ENCODE data around the gene ABCA2. TPM values are rescaled to one million over a fixed set of nuclear protein-coding genes. Genes with fewer than 3 reads are reported as not detected.

ABCA2 gene
- total and polyA plus RNA-seq, 9 of the 15 experiments (the other 6 are each of a cell fraction or from before 2014, with no cell fraction given): 0.69 to 16.3 (median 6.1) TPM; not detected in 2

GRCh38 chr9:137070906-137071275, 42.9 kb upstream of the ABCA2 start:
- ChIA-PET POLR2A (interaction anchor here (0.7 to 2.5 kb wide), 10 partner anchors 12 to 223 kb away, joined by 3 to 14 read pairs (median 4); partner anchors contain the start of genes MAN1B1 and TUBB4B), CTCF (ENCODE audit: low intra/inter-chr PET ratio) (interaction anchor here (0.6 kb wide), 1 partner anchor 25 kb away, joined by 7 read pairs; no protein-coding TSS in a partner anchor)
- Histone ChIP-seq H3K79me2 (ENCODE audit: control insufficient read depth, insufficient read depth, low read length) (peaks cover 39% of the 10 kb centered on the region), H3K36me3 (ENCODE audit: control insufficient read depth, insufficient read depth, low read length) (peaks cover 16% of the 10 kb centered on the region; the same call in 1 of the 3 replicates), H2AFZ (ENCODE audit: low read depth, low read length) (peak overlapping the region; percentile 73), H3K27me3 (ENCODE audit: control insufficient read depth in 2 of 2, insufficient read depth in 2 of 2, low read length in 2 of 2) (no peaks in the 10 kb centered on the region), H4K20me1 (replicated peaks; ENCODE audit: control insufficient read depth, insufficient read depth, low read length) (peaks cover 14% of the 10 kb centered on the region), H3K4me3 (peak overlapping the region; percentile 65), H3K4me1 (replicated peaks in 1 of 2; ENCODE audit: control insufficient read depth in 2 of 2, insufficient read depth in 2 of 2, low read length in 2 of 2) (peaks cover 42 to 73% of the 10 kb centered on the region in 2 experiments), H3K9me1 (ENCODE audit: control insufficient read depth, insufficient read depth, low read length) (peaks cover 8% of the 10 kb centered on the region), H3K4me2 (ENCODE audit: insufficient read depth, low read length) (peak overlapping the region; percentile 91), H3K9me3 (replicated peaks; ENCODE audit: control insufficient read depth, insufficient read depth, low read depth, low read length) (no peaks in the 10 kb centered on the region), H3K27ac (ENCODE audit: extremely low read depth, low read depth, low read length) (peak overlapping the region; percentile 88), H3K9ac (ENCODE audit: insufficient read depth in 1 of 2, low read depth in 2 of 2, low read length in 2 of 2) (peak overlapping the region; percentile 86 to 91)
- FAIRE-seq (no peak), ATAC-seq (peak; percentile 51), DNase-seq (ENCODE audit: extremely low read depth in 1 of 4, low spot score in 3 of 4) (peak in 1 of 4 experiments; percentile 61)
- intact Hi-C loops (cut with micrococcal nuclease): no loop called here
- TSS peak; percentile 83 for BruUV-seq (replicated peaks)
- in situ Hi-C loops (cut with MboI): no loop called here
- WGBS (ENCODE audit: insufficient coverage, low coverage, missing lambda C conversion rate): 7% methylated on average over 5 of the region's 6 CpGs
- TF ChIP-seq ETV6 (IDR thresholded peaks at IDR 0.05; ENCODE audit: borderline replicate concordance in 1 of 2, low read depth in 2 of 2, low read length in 1 of 2) (no peak), ETV6 (CRISPR knock-in tag; IDR thresholded peaks at IDR 0.05; ENCODE audit: borderline replicate concordance) (no peak), ETV5 (CRISPR knock-in tag; IDR thresholded peaks at IDR 0.05; ENCODE audit: low read depth) (no peak), CUX1 (CRISPR knock-in tag; IDR thresholded peaks at IDR 0.05) (no peak), PREB (CRISPR knock-in tag; IDR thresholded peaks at IDR 0.05) (0 out of 2 replicates have a peak, but pooled peaks have one; percentile 51), ZNF311 (CRISPR knock-in tag; IDR thresholded peaks at IDR 0.05) (no peak), DMBX1 (CRISPR knock-in tag; IDR thresholded peaks at IDR 0.05; ENCODE audit: borderline replicate concordance) (no peak), ZSCAN32 (CRISPR knock-in tag; IDR thresholded peaks at IDR 0.05) (no peak), HSF4 (CRISPR knock-in tag; IDR thresholded peaks at IDR 0.05; ENCODE audit: borderline replicate concordance) (no peak), ETS1 (conservative IDR thresholded peaks at IDR 0.05; ENCODE audit: control insufficient read depth, low read depth, low read length) (no peak), SREBF2 (CRISPR knock-in tag; IDR thresholded peaks at IDR 0.05) (no peak), TFAP4 (CRISPR knock-in tag; IDR thresholded peaks at IDR 0.05; ENCODE audit: borderline replicate concordance) (peak; percentile 95), BDP1 (IDR thresholded peaks at IDR 0.05; ENCODE audit: insufficient read depth, insufficient read length) (no peak), SMAD4 (CRISPR knock-in tag; conservative IDR thresholded peaks at IDR 0.05) (peak; percentile 23)
